DOHH2 (cell line): ENCODE measurements around the gene ANO6.

ENCODE experiments used
- H3F3A ChIP-seq: fragments of 200-600 bp; sonication (generic), shearing (Covaris generic); 2 replicates; pipeline ENCODE4 v1.6.0; 2016; ENCODE audit warnings: antibody characterized with exemption, mild to moderate bottlenecking; ENCODE audit not compliant: control insufficient read depth, insufficient read depth
- H3K27ac ChIP-seq: fragments of 200-600 bp; sonication (generic); 2 replicates; pipeline ENCODE4 v1.5.1; 2014; ENCODE audit warnings: low read depth, mild to moderate bottlenecking, low read length, moderate library complexity
- H3K27me3 ChIP-seq: fragments of 200-600 bp; sonication (generic); 2 replicates; pipeline ENCODE4 v1.6.1; 2014; ENCODE audit warnings: mild to moderate bottlenecking, low read length, mixed read lengths; ENCODE audit not compliant: control insufficient read depth
- H3K36me3 ChIP-seq: fragments of 200-600 bp; sonication (generic); 2 replicates; pipeline ENCODE4 v1.6.1; 2014; ENCODE audit warnings: mild to moderate bottlenecking, low read length, moderate library complexity, mixed read lengths; ENCODE audit not compliant: control insufficient read depth
- H3K4me1 ChIP-seq: fragments of 200-600 bp; sonication (generic); 2 replicates; pipeline ENCODE4 v1.6.1; 2014; ENCODE audit warnings: mild to moderate bottlenecking, low read length, mixed read lengths; ENCODE audit not compliant: control insufficient read depth
- H3K4me2 ChIP-seq: fragments of 200-600 bp; sonication (generic); 2 replicates; pipeline ENCODE4 v1.6.0; 2014; ENCODE audit warnings: mild to moderate bottlenecking, low read length, moderate library complexity
- H3K4me3 ChIP-seq: fragments of 200-600 bp; sonication (generic); 2 replicates; pipeline ENCODE4 v1.5.1; 2014; ENCODE audit warnings: mild to moderate bottlenecking, low read length, mixed read lengths
- H3K79me2 ChIP-seq: fragments of 200-600 bp; sonication (generic); 2 replicates; pipeline ENCODE4 v1.6.1; 2014; ENCODE audit warnings: mild to moderate bottlenecking, low read length, mixed read lengths; ENCODE audit not compliant: control insufficient read depth
- H3K9me2 ChIP-seq: fragments of 200-600 bp; sonication (generic); replicated peaks from 2 replicates; pipeline ENCODE4 v1.6.1; 2014; ENCODE audit warnings: mild to moderate bottlenecking, low read length, mixed read lengths; ENCODE audit not compliant: control insufficient read depth
- H3K9me3 ChIP-seq: fragments of 200-600 bp; sonication (generic); 2 replicates; pipeline ENCODE4 v1.6.1; 2014; ENCODE audit warnings: antibody characterized with exemption, low read length, mixed read lengths; ENCODE audit not compliant: control insufficient read depth, insufficient read depth
- H4K20me1 ChIP-seq: fragments of 200-600 bp; sonication (generic); 2 replicates; pipeline ENCODE4 v1.6.0; 2014; ENCODE audit warnings: low read depth, mild to moderate bottlenecking, antibody characterized with exemption, low read length, moderate library complexity; ENCODE audit not compliant: control insufficient read depth, insufficient read depth
- EZH2phosphoT487 ChIP-seq: fragments of 200-600 bp; sonication (generic); IDR thresholded peaks from 2 replicates; pipeline ENCODE4 v1.6.1; 2017; ENCODE audit warnings: borderline replicate concordance, mild to moderate bottlenecking, antibody characterized with exemption, low read length, moderate library complexity, mixed read lengths
- TF ChIP-seq, protein P1 (sequence below): fragments of 200-600 bp; sonication (generic); IDR thresholded peaks from one replicate; pipeline ENCODE4 v1.5.1; 2014; ENCODE audit warnings: antibody characterized with exemption, mild to moderate bottlenecking, low read depth, low read length; ENCODE audit not compliant: poor library complexity, severe bottlenecking

ANO6 gene

DNA sequence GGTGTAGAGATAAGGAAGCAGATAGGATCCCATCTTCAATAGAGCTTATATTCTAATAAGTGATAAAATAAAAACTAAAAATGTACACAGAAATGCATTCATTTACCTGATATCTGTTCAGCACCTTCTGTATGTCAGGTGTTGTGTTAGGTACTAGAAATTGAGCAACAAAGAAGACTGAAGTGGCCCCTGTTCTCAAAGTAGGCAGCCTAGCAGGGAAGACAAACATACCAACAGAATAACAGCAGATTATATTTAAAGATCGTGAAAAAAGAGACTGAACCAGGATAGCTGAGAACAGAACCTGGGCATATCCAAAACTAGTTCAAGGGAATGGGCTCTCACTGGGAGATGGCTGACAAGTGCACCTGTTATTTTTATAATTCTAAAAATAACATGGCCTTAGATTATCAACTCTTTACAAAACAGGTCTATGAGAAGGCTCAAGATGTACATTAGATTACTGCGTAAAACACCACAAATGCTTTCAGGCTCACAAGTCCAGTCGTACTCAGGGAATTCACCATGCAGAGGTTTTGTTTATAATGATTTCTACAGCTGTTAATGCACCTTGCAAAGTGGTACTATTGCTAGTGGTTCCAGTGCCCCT is 16.4 kb downstream of the ANO6 start:
- Histone ChIP-seq H3K36me3 (peaks cover 11% of the 10 kb centered on the region; the same call in 1 of the 2 replicates), H3F3A (peaks cover 3% of the 10 kb centered on the region; the same call in 1 of the 2 replicates), H3K27ac (no peak overlapping the region), H3K9me2 (no peaks in the 10 kb centered on the region), H3K4me2 (no peak overlapping the region), H3K27me3 (no peaks in the 10 kb centered on the region), H4K20me1 (no peaks in the 10 kb centered on the region), H3K79me2 (peaks cover 42% of the 10 kb centered on the region), H3K4me1 (peaks cover 23% of the 10 kb centered on the region), H3K4me3 (no peak overlapping the region), H3K9me3 (no peaks in the 10 kb centered on the region)
- TF ChIP-seq EZH2phosphoT487 = no peak
- TF ChIP-seq, protein P1, sequence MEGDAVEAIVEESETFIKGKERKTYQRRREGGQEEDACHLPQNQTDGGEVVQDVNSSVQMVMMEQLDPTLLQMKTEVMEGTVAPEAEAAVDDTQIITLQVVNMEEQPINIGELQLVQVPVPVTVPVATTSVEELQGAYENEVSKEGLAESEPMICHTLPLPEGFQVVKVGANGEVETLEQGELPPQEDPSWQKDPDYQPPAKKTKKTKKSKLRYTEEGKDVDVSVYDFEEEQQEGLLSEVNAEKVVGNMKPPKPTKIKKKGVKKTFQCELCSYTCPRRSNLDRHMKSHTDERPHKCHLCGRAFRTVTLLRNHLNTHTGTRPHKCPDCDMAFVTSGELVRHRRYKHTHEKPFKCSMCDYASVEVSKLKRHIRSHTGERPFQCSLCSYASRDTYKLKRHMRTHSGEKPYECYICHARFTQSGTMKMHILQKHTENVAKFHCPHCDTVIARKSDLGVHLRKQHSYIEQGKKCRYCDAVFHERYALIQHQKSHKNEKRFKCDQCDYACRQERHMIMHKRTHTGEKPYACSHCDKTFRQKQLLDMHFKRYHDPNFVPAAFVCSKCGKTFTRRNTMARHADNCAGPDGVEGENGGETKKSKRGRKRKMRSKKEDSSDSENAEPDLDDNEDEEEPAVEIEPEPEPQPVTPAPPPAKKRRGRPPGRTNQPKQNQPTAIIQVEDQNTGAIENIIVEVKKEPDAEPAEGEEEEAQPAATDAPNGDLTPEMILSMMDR = no peak

DNA sequence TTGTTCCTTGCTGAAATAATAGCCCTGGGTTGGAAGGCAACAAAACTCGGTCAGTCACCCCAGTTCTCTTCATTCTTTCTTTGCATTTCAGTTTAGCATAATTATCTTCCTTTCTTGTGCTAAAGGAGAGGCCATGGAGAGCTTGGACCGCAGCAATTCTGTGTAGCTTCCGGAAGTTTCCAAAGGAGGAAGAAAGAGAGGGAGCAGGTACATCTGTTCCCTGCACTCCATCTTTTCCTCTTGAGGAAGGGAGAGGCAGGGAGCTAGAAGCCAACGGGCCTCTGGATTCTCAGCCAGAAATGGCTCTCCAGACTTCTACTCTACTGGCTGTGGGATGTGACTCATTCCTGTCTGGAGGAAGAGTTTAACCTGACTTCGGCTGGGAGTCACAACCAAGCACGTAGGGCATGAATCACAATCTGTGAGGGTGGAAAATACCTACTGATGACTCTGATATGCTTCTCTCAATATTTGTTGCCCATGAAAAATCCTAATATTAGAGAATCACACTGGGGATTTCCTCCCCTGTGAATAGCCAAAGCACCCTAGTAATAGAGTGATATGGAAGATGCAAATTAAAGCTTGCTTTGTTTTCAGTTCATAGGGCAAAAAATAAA is 17.0 kb downstream of the ANO6 start:
- H3K4me2 ChIP-seq = no peak overlapping the region; the same call in 1 of the 2 replicates
- no peaks in the 10 kb centered on the region for H4K20me1 ChIP-seq
- no peaks in the 10 kb centered on the region for H3K9me3 ChIP-seq
- peaks cover 23% of the 10 kb centered on the region for H3K4me1 ChIP-seq
- no peaks in the 10 kb centered on the region for H3K9me2 ChIP-seq
- H3K36me3 ChIP-seq = peaks cover 11% of the 10 kb centered on the region; the same call in 1 of the 2 replicates
- H3K27ac ChIP-seq = no peak overlapping the region
- peaks cover 38% of the 10 kb centered on the region for H3K79me2 ChIP-seq
- no peaks in the 10 kb centered on the region for H3K27me3 ChIP-seq
- H3F3A ChIP-seq = peaks cover 3% of the 10 kb centered on the region; the same call in 1 of the 2 replicates
- H3K4me3 ChIP-seq = no peak overlapping the region
- no peak for TF ChIP-seq EZH2phosphoT487
- TF ChIP-seq, protein P1 = no peak

DNA sequence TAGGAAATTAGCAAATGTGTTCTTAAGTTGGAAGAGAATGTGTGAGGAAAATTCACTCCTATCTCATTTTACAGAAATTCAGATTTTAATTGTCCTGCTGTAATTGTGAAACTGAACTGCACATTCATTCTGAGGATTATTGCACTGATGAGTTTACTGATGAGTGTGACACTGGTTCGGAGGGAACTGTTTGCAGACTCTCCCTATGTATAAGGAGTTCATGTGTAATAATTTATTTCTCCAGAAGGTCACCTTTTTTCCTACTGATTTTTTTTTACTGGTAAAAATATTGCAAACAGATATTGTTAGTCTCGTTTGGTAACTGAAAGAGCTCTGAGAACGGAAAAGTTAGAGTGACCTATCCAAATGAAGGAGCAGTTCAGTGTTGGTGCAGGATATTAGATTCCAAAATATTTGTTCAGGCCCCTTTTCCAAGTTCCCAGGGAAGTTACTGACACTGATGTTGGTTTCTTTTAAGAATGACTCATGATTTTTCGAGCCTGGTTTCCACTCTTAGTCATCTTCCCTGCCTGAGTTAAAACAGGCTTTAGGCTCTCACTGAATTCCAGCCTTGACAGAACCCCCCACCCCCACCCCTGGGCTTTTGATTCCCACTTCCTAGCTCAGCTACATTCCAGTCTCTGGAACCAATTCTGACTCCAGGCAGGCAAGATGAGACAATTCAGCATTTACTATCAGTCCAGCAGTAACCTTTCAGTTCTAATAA is 18.4 kb downstream of the ANO6 start:
- H3K4me1 ChIP-seq = peaks cover 23% of the 10 kb centered on the region

More for the DNA sequence above, 18.4 kb downstream of the ANO6 start:
- Histone ChIP-seq H4K20me1 (no peaks in the 10 kb centered on the region), H3K27me3 (no peaks in the 10 kb centered on the region), H3K9me3 (no peaks in the 10 kb centered on the region), H3K27ac (no peak overlapping the region), H3K4me3 (no peak overlapping the region), H3K4me2 (no peak overlapping the region), H3K79me2 (peaks cover 39% of the 10 kb centered on the region), H3F3A (peaks cover 3% of the 10 kb centered on the region; the same call in 1 of the 2 replicates), H3K36me3 (peaks cover 11% of the 10 kb centered on the region; the same call in 1 of the 2 replicates), H3K9me2 (no peaks in the 10 kb centered on the region)
- TF ChIP-seq EZH2phosphoT487 = no peak
- TF ChIP-seq, protein P1 = no peak
